GM23338 (cell line): Measurements from ENCODE around the gene MYO1E. TPM values are rescaled to one million over a fixed set of nuclear protein-coding genes. Genes with fewer than 3 reads are reported as not detected.

Source experiments
- ATAC-seq: fragments of 200-7000 bp; cut with Tn5 transposase; 3 replicates; pipeline ENCODE4 v1.9.1; 2020
- DNase-seq: peaks from one replicate; pipeline ENCODE4 v3.0.0-alpha.2; 2015; ENCODE audit warnings: low spot score
- H2AFZ ChIP-seq: fragments of 200-600 bp; sonication (generic); 2 replicates; pipeline ENCODE4 v1.8.0; 2016; ENCODE audit warnings: antibody characterized with exemption, mild to moderate bottlenecking, moderate library complexity
- H3F3A ChIP-seq: fragments of 200-600 bp; sonication (generic); replicated peaks from 2 replicates; pipeline ENCODE4 v1.8.0; 2017; ENCODE audit warnings: antibody characterized with exemption, mixed run types, low read depth
- H3K27ac ChIP-seq: fragments of 200-600 bp; sonication (generic); 2 replicates; pipeline ENCODE4 v1.6.1; 2016; ENCODE audit warnings: low read depth
- H3K27me3 ChIP-seq: fragments of 200-600 bp; sonication (generic); 2 replicates; pipeline ENCODE4 v1.8.0; 2016; ENCODE audit warnings: mild to moderate bottlenecking, mixed run types, moderate library complexity; ENCODE audit not compliant: insufficient read depth
- H3K36me3 ChIP-seq: fragments of 200-600 bp; sonication (generic); 2 replicates; pipeline ENCODE4 v1.8.0; 2016; ENCODE audit warnings: mild to moderate bottlenecking; ENCODE audit not compliant: insufficient read depth
- H3K4me1 ChIP-seq: fragments of 200-600 bp; sonication (generic); 2 replicates; pipeline ENCODE4 v1.8.0; 2016; ENCODE audit warnings: mild to moderate bottlenecking, moderate library complexity; ENCODE audit not compliant: insufficient read depth
- H3K4me2 ChIP-seq: fragments of 200-600 bp; sonication (generic); 2 replicates; pipeline ENCODE4 v1.7.1; 2017; ENCODE audit warnings: mixed run types
- H3K4me3 ChIP-seq: fragments of 200-600 bp; sonication (generic); 2 replicates; pipeline ENCODE4 v1.6.1; 2016; ENCODE audit warnings: mixed run types
- H3K79me2 ChIP-seq: fragments of 200-600 bp; sonication (generic); replicated peaks from 2 replicates; pipeline ENCODE4 v1.8.0; 2017; ENCODE audit warnings: mild to moderate bottlenecking; ENCODE audit not compliant: insufficient read depth
- H3K9me2 ChIP-seq: fragments of 200-600 bp; sonication (generic); 2 replicates; pipeline ENCODE4 v1.8.0; 2017; ENCODE audit not compliant: insufficient read depth
- H4K20me1 ChIP-seq: fragments of 200-600 bp; sonication (generic); replicated peaks from 2 replicates; pipeline ENCODE4 v1.8.0; 2017; ENCODE audit warnings: mild to moderate bottlenecking; ENCODE audit not compliant: insufficient read depth
- H3K27ac Mint-ChIP-seq: 2 replicates; pipeline ENCODE4 v1.8.0; 2020; ENCODE audit warnings: inconsistent platforms, mild to moderate bottlenecking, moderate library complexity, mixed read lengths
- H3K27me3 Mint-ChIP-seq: 3 replicates; pipeline ENCODE4 v1.8.0; 2022; ENCODE audit warnings: low read depth, mild to moderate bottlenecking, moderate library complexity, mixed read lengths, inconsistent platforms; ENCODE audit not compliant: insufficient read depth, poor library complexity
- H3K36me3 Mint-ChIP-seq: 3 replicates; pipeline ENCODE4 v1.8.0; 2021; ENCODE audit warnings: low read depth, mild to moderate bottlenecking, inconsistent platforms, moderate library complexity, mixed read lengths
- H3K4me1 Mint-ChIP-seq: 3 replicates; pipeline ENCODE4 v1.8.0; 2020; ENCODE audit warnings: mild to moderate bottlenecking, inconsistent platforms, mixed read lengths
- H3K4me3 Mint-ChIP-seq: 3 replicates; pipeline ENCODE4 v1.8.0; 2021; ENCODE audit warnings: moderate library complexity, mild to moderate bottlenecking, inconsistent platforms, mixed read lengths
- H3K9me3 Mint-ChIP-seq: 3 replicates; pipeline ENCODE4 v1.8.0; 2020; ENCODE audit warnings: moderate library complexity, mild to moderate bottlenecking, inconsistent platforms, mixed read lengths
- CREB1 ChIP-seq: fragments of 250-450 bp; sonication (Bioruptor Pico); IDR thresholded peaks from 2 replicates; pipeline ENCODE4 v1.5.0; 2020; ENCODE audit warnings: low read depth, mild to moderate bottlenecking, moderate library complexity
- CTCF ChIP-seq, 2 experiments: fragments of 200-600 bp in 1 of 2; sonication (generic) in 1 of 2; conservative IDR thresholded peaks; 2 replicates each; pipeline versions ENCODE4 v1.5.1 to v1.6.1; 2016 to 2017; ENCODE audit warnings: antibody characterized with exemption in 2 of 2, low read depth in 2 of 2, mild to moderate bottlenecking in 2 of 2, moderate library complexity in 1 of 2
- ETS1 ChIP-seq: IDR thresholded peaks from 2 replicates; pipeline ENCODE4 v1.6.1; 2016; ENCODE audit warnings: antibody characterized with exemption
- EZH2 ChIP-seq: fragments of 200-600 bp; sonication (generic); IDR thresholded peaks from one replicate; pipeline ENCODE4 v1.8.0; 2017; ENCODE audit warnings: antibody characterized with exemption, mild to moderate bottlenecking, low read depth; ENCODE audit not compliant: unreplicated experiment
- EZH2phosphoT487 ChIP-seq: fragments of 200-600 bp; sonication (generic); IDR thresholded peaks from one replicate; pipeline ENCODE4 v1.8.1; 2018; ENCODE audit warnings: antibody characterized with exemption; ENCODE audit not compliant: unreplicated experiment
- JUNB ChIP-seq: IDR thresholded peaks from one replicate; pipeline ENCODE4 v1.6.1; 2016; ENCODE audit warnings: antibody characterized with exemption; ENCODE audit not compliant: unreplicated experiment
- NANOG ChIP-seq: IDR thresholded peaks from 2 replicates; pipeline ENCODE4 v1.6.1; 2016; ENCODE audit warnings: antibody characterized with exemption, borderline replicate concordance
- REST ChIP-seq: IDR thresholded peaks from one replicate; pipeline ENCODE4 v1.6.1; 2018; ENCODE audit warnings: antibody characterized with exemption; ENCODE audit not compliant: unreplicated experiment
- STAT1 ChIP-seq: IDR thresholded peaks from one replicate; pipeline ENCODE4 v1.6.1; 2016; ENCODE audit warnings: antibody characterized with exemption; ENCODE audit not compliant: unreplicated experiment
- ZNF114 ChIP-seq: fragments of 250-450 bp; sonication (Bioruptor Pico); IDR thresholded peaks from 2 replicates; pipeline ENCODE4 v1.5.0; 2020; ENCODE audit warnings: mild to moderate bottlenecking, moderate library complexity
- ZNF331 ChIP-seq: fragments of 250-450 bp; sonication (Bioruptor Pico); IDR thresholded peaks from 2 replicates; pipeline ENCODE4 v1.5.0; 2020; ENCODE audit warnings: low read depth, mild to moderate bottlenecking, moderate library complexity
- polyA plus RNA-seq: library from polyadenylated mRNA; unstranded; fragments of >200 nt; fragmentation: Nextera tagmentation; extraction: Ambion mirVana; gene quantifications from 2 replicates; pipeline ENCODE4 v1.2.1, GENCODE V29; 2016
- total RNA-seq: library from RNA; depleted of rRNA; stranded (reverse); fragments of >200 nt; shearing (Covaris generic); gene quantifications from 2 replicates; pipeline ENCODE4 v1.2.3, GENCODE V29; 2014

Gene MYO1E
- total and polyA plus RNA-seq, 2 experiments from 2014 or later: 68.3 to 131 TPM

- TF ChIP-seq EZH2 (no peak), CTCF (conservative IDR thresholded peaks at IDR 0.05; ENCODE audit: low read depth in 2 of 2) (no peak), ETS1 (no peak), CREB1 (CRISPR knock-in tag) (no peak), STAT1 (no peak), ZNF114 (CRISPR knock-in tag) (no peak), NANOG (no peak), JUNB (no peak), REST (no peak)
Measured at GRCh38 chr15:59312205-59312604, 60.5 kb downstream of the MYO1E start (continued).

GRCh38 chr15:59311195-59311594, 61.5 kb downstream of the MYO1E start:
- Mint-ChIP-seq H3K27ac (no peak overlapping the region), H3K27me3 (peaks cover 6% of the 10 kb centered on the region), H3K36me3 (no peaks in the 10 kb centered on the region), H3K4me1 (peaks cover 17% of the 10 kb centered on the region), H3K9me3 (no peaks in the 10 kb centered on the region), H3K4me3 (no peak overlapping the region)
- no peak for ATAC-seq
- H3K4me1 ChIP-seq: peaks cover 30% of the 10 kb centered on the region
- H3K79me2 ChIP-seq: peaks cover 63% of the 10 kb centered on the region
- H4K20me1 ChIP-seq: peaks cover 19% of the 10 kb centered on the region; the same call in 1 of the 2 replicates
- H3F3A ChIP-seq: no peaks in the 10 kb centered on the region
- DNase-seq: no peak
- H3K27me3 ChIP-seq: no peaks in the 10 kb centered on the region
- H3K4me3 ChIP-seq: no peak overlapping the region
- no peak overlapping the region for H2AFZ ChIP-seq
- H3K4me2 ChIP-seq: no peak overlapping the region
- no peaks in the 10 kb centered on the region for H3K36me3 ChIP-seq
- H3K9me2 ChIP-seq: no peaks in the 10 kb centered on the region
- no peak overlapping the region for H3K27ac ChIP-seq
- TF ChIP-seq EZH2phosphoT487 (no peak), NANOG (no peak), CTCF (conservative IDR thresholded peaks at IDR 0.05; ENCODE audit: low read depth in 2 of 2) (no peak), ETS1 (no peak), ZNF331 (CRISPR knock-in tag) (no peak)
